ENCODE results near the gene NRBF2. TPM values are rescaled to one million over a fixed set of nuclear protein-coding genes. Genes with fewer than 3 reads are reported as not detected.
"Not testable (repeated sequence)": the region's sequence is repeated elsewhere in the genome, so short reads cannot be mapped to it uniquely, and the experiment has no call there.

The NRBF2 gene
- total and polyA plus RNA-seq, 9 of the 15 experiments (the other 6 are each of a cell fraction or from before 2014, with no cell fraction given) = 20.8 to 52.1 (median 30.5) TPM

DNA sequence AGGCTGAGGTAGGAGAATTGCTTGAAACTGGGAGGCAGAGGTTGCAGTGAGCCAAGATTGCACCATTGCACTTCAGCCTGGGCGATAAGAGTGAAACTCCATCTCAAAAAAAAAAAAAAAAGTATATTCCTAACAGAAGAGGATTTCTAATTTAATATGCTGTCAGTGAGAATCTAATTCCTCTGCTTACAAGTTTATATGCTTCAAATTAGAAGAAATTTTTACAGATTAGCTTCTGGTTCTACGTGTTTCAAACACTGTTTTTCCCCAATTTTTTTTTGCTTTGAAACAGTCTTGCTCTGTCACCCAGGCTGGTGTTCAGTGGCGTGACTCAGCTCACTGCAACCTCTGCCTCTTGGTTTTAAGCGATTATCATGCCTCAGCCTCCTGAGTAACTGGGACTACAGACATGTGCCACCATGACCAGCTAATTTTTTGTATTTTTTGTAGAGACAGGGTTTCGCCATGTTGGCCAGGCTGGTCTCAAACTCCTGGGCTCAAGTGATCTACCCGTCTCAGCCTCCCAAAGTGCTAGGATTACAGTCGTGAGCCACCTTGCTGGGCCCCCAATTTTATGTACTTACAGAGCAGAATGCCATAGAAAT, 30.7 kb upstream of the NRBF2 start (continued):
- peak; percentile 47; the same call in 1 of the 2 replicates for TF ChIP-seq SMAD4 (CRISPR knock-in tag; conservative IDR thresholded peaks at IDR 0.05)
- peak; percentile 64; the same call in 1 of the 2 replicates for TF ChIP-seq MAFK (IDR thresholded peaks at IDR 0.05; ENCODE audit: low read length)
- TF ChIP-seq TOE1 (IDR thresholded peaks at IDR 0.05; ENCODE audit: borderline replicate concordance) = peak; percentile 73; the same call in 1 of the 2 replicates
- not testable (repeated sequence) for TF ChIP-seq TOE1 (CRISPR knock-in tag; IDR thresholded peaks at IDR 0.05; ENCODE audit: borderline replicate concordance, low read depth); ATF1 (CRISPR knock-in tag; IDR thresholded peaks at IDR 0.05); MYBL2 (CRISPR knock-in tag; IDR thresholded peaks at IDR 0.05; ENCODE audit: borderline replicate concordance)
- peak; percentile 65 for TF ChIP-seq ARID1B (IDR thresholded peaks at IDR 0.05)
- TF ChIP-seq, protein P1, sequence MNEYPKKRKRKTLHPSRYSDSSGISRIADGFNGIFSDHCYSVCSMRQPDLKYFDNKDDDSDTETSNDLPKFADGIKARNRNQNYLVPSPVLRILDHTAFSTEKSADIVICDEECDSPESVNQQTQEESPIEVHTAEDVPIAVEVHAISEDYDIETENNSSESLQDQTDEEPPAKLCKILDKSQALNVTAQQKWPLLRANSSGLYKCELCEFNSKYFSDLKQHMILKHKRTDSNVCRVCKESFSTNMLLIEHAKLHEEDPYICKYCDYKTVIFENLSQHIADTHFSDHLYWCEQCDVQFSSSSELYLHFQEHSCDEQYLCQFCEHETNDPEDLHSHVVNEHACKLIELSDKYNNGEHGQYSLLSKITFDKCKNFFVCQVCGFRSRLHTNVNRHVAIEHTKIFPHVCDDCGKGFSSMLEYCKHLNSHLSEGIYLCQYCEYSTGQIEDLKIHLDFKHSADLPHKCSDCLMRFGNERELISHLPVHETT (CRISPR knock-in tag; conservative IDR thresholded peaks at IDR 0.05 in 1 of 2, IDR thresholded peaks at IDR 0.05 in 1 of 2) = peak in 1 of 2 experiments; percentile 66; a peak in 1 of 4 replicates
- TF ChIP-seq PTRF (tag; IDR thresholded peaks at IDR 0.05) = 0 out of 2 replicates have a peak, but pooled peaks have one; percentile 21
- TF ChIP-seq TRIM24 (IDR thresholded peaks at IDR 0.05) = peak in 1 of 2 experiments; percentile 8; a peak in 2 of 4 replicates
- TF ChIP-seq, protein P2, sequence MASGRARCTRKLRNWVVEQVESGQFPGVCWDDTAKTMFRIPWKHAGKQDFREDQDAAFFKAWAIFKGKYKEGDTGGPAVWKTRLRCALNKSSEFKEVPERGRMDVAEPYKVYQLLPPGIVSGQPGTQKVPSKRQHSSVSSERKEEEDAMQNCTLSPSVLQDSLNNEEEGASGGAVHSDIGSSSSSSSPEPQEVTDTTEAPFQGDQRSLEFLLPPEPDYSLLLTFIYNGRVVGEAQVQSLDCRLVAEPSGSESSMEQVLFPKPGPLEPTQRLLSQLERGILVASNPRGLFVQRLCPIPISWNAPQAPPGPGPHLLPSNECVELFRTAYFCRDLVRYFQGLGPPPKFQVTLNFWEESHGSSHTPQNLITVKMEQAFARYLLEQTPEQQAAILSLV (tag; IDR thresholded peaks at IDR 0.05) = peak; percentile 55; the same call in 1 of the 2 replicates
- peak; percentile 66 for TF ChIP-seq SMARCC2 (IDR thresholded peaks at IDR 0.05; ENCODE audit: low read depth)
- TF ChIP-seq DDX20 (tag; IDR thresholded peaks at IDR 0.05; ENCODE audit: low read depth) = 0 out of 2 replicates have a peak, but pooled peaks have one; percentile 21
- TF ChIP-seq, protein P3, sequence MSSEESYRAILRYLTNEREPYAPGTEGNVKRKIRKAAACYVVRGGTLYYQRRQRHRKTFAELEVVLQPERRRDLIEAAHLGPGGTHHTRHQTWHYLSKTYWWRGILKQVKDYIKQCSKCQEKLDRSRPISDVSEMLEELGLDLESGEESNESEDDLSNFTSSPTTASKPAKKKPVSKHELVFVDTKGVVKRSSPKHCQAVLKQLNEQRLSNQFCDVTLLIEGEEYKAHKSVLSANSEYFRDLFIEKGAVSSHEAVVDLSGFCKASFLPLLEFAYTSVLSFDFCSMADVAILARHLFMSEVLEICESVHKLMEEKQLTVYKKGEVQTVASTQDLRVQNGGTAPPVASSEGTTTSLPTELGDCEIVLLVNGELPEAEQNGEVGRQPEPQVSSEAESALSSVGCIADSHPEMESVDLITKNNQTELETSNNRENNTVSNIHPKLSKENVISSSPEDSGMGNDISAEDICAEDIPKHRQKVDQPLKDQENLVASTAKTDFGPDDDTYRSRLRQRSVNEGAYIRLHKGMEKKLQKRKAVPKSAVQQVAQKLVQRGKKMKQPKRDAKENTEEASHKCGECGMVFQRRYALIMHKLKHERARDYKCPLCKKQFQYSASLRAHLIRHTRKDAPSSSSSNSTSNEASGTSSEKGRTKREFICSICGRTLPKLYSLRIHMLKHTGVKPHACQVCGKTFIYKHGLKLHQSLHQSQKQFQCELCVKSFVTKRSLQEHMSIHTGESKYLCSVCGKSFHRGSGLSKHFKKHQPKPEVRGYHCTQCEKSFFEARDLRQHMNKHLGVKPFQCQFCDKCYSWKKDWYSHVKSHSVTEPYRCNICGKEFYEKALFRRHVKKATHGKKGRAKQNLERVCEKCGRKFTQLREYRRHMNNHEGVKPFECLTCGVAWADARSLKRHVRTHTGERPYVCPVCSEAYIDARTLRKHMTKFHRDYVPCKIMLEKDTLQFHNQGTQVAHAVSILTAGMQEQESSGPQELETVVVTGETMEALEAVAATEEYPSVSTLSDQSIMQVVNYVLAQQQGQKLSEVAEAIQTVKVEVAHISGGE (CRISPR knock-in tag; IDR thresholded peaks at IDR 0.05) = 0 out of 6 replicates have a peak, but pooled peaks of 1 of the 3 experiments have one; percentile 28
- TF ChIP-seq, protein P4, sequence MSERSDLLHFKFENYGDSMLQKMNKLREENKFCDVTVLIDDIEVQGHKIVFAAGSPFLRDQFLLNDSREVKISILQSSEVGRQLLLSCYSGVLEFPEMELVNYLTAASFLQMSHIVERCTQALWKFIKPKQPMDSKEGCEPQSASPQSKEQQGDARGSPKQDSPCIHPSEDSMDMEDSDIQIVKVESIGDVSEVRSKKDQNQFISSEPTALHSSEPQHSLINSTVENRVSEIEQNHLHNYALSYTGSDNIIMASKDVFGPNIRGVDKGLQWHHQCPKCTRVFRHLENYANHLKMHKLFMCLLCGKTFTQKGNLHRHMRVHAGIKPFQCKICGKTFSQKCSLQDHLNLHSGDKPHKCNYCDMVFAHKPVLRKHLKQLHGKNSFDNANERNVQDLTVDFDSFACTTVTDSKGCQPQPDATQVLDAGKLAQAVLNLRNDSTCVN (CRISPR knock-in tag; IDR thresholded peaks at IDR 0.05) = 0 out of 2 replicates have a peak, but pooled peaks have one; percentile 12
- peak; percentile 23; the same call in 1 of the 2 replicates for TF ChIP-seq NFE2L1 (tag; IDR thresholded peaks at IDR 0.05; ENCODE audit: borderline replicate concordance, low read depth)
- peak; percentile 39 for TF ChIP-seq ATF1 (tag; IDR thresholded peaks at IDR 0.05)
- TF ChIP-seq MYBL2 (IDR thresholded peaks at IDR 0.05; ENCODE audit: low read depth) = 0 out of 2 replicates have a peak, but pooled peaks have one; percentile 20
- peak; percentile 41; the same call in 1 of the 2 replicates for TF ChIP-seq MAFF (IDR thresholded peaks at IDR 0.05; ENCODE audit: low read length)
